Astrocyte of the cerebellum (primary cell): ENCODE results near the gene SLAIN1.

ENCODE experiments used
- DNase-seq: peaks from one replicate; pipeline ENCODE4 v3.0.0-alpha.2; 2011; ENCODE audit warnings: low read depth
- H3K4me3 ChIP-seq: 2 replicates; pipeline ENCODE4 v1.5.1; 2011; ENCODE audit warnings: mild to moderate bottlenecking, low read depth, low read length, moderate library complexity
- in situ Hi-C: cut with HindIII; loops from 2 replicates; pipeline ENCODE4 v1.10.0; 2017; ENCODE audit warnings: low sequenced_read_pairs
- TF ChIP-seq, protein P1 (sequence below): IDR thresholded peaks from 2 replicates; pipeline ENCODE4 v1.5.1; 2012; ENCODE audit warnings: low read length, low read depth, moderate library complexity, mild to moderate bottlenecking; ENCODE audit errors: missing control alignments

Gene SLAIN1

DNA sequence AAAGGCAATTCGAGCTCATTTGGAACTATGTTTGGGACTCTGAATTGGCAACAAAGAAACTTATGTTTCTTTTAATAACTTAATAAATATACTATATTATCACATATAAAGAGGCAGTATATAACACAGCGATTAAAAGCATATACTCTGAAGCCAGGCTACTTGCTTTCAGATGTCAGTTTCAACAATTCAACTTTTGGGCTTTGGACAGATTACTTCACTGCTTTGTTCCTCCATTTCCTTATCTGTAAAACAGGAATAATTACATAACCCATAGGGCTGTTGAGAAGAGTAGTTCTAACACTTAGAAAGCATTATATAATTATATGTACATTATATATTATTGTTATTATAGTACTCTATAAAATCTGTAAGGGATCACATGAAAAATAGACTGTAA is 113.9 kb downstream of the SLAIN1 start:
- DNase-seq = no peak
- H3K4me3 ChIP-seq = no peak overlapping the region
- in situ Hi-C loops = loop anchor here (10.0 kb wide), 1 partner anchor 1253 kb away; no protein-coding TSS in a partner anchor
- TF ChIP-seq, protein P1, sequence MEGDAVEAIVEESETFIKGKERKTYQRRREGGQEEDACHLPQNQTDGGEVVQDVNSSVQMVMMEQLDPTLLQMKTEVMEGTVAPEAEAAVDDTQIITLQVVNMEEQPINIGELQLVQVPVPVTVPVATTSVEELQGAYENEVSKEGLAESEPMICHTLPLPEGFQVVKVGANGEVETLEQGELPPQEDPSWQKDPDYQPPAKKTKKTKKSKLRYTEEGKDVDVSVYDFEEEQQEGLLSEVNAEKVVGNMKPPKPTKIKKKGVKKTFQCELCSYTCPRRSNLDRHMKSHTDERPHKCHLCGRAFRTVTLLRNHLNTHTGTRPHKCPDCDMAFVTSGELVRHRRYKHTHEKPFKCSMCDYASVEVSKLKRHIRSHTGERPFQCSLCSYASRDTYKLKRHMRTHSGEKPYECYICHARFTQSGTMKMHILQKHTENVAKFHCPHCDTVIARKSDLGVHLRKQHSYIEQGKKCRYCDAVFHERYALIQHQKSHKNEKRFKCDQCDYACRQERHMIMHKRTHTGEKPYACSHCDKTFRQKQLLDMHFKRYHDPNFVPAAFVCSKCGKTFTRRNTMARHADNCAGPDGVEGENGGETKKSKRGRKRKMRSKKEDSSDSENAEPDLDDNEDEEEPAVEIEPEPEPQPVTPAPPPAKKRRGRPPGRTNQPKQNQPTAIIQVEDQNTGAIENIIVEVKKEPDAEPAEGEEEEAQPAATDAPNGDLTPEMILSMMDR = no peak

DNA sequence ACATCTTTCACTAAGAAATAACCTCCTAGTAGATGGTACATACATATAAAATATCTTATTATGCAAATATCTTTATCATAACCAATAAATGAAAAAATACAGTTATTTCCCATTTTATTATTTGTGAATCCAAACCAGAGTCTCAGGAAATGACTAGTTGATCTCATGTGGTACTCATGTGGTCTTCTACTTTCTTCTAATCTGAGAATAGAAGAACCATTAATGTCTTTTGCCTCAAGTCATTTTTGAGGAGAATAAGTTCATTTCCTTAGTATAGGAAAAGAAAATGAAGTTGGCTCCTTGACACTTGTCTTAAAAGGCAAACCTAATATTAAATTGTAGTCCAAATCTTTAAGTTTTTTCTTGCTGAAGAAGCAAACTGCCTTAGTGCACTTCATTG is 114.5 kb downstream of the SLAIN1 start:
- H3K4me3 ChIP-seq = no peak overlapping the region
- no peak for DNase-seq
- TF ChIP-seq, protein P1 = no peak
- in situ Hi-C loops = loop anchor here (10.0 kb wide), 1 partner anchor 1253 kb away; no protein-coding TSS in a partner anchor
